Stimulated activated naive CD4-positive, alpha-beta T cell (primary cell): ENCODE results near the gene MYO1D.

Experiments
- DNase-seq, 6 experiments: peaks; one replicate each; lab custom pipeline; 2025; lab: John Stamatoyannopoulos, UW

Gene MYO1D

DNA sequence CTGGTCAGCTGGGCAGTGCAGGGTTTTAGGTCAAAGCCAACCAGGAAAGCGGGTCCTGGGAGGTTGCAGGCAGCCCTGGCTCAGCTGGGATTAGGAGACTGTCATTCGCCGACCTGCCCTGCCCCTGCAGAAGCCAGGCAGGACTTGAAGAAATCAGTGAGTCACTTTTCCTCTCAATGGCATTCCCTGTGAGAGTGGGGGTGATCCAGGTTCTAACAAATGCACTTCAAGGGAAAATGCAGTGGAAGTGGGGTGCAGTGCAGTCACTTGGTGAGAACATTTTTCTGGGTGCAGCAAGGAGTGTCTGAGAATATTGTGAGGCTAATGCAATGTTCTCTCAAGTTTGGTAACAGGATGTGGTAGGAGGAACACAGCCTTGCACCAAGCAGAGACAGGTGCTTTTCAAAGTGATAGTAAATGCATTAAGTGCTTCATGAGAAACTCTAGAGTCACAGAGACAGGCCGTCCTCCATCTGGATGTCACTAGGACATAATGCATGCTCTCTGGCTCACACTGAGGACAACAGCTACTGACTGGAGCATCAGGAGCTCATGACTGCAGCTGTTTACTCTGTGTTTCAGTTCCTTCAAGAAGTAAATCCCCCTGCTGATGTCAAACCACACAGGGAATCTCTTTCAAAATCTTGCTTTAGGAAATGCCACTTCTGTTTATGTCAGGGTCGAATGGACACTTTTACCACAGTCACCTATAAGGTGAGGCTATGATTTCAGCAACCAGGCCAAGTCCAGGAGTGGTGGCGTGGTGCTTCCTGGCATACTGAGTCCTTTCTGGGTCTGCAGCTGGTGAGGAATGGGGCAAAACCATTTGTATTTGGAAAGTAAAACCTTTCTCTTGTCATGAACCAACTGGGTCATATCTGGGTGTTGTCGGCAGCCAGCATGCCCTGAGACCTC lies 373.4 kb downstream of the MYO1D start:
- DNase-seq: peak in 5 of 6 experiments; percentile 10 to 81 (median 77)

DNA sequence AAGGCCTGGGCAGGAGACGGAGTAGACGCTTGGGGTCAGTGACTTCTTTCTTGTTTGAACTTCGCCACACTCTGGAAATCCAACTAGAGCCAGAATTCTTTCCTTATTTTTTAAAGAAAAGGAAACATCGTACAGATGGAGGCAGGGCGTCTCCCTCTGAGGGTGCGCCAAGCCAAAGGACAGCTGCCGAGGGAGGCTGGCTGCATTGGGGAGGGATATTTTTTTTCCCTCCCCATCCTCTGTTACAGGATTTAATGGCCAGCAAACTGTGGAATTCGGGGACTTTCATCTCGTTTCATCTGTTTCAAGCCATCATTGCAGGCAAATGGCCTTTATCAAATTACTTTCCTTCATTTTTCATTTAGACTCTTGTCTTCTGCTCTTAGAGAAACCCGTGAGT lies 374.2 kb downstream of the MYO1D start:
- DNase-seq: no peak

DNA sequence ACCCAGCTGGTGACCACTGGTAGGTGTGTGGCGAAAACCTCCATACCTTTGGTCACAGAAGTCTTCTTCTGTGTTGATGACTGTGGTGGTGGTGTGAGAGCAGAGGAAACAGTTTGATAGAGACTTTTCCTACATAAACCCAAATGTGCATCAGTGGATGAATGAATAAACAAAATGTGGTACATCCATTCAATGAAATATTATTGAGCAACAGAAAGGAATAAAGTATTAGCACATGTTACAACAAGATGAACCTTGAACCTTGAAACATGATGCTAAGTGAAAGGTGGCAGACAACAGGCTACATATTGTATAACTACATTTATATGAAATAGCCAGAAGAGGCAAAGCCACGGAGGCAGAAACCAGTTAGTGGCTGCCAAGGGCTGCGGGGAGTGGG lies 374.9 kb downstream of the MYO1D start:
- no peak for DNase-seq

DNA sequence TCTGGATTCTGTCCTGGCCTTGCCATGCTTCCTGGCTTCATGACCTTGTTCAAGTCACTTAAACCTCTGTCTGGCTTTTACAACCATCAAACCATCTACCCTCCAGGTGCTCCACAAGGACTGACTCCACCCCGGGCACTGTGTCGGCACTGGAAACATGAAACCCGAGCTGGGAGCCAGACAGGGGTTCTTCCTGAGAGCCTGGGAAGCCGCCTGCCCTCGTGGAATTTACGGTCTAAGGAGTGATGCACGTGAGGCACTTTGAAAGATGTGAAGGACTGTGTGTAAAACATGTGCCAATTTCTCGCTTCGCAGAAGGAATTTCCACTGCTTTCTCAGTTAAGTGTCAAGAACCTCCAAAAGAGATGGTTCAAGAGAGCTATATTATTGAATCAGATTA lies 378.5 kb downstream of the MYO1D start:
- DNase-seq: no peak

DNA sequence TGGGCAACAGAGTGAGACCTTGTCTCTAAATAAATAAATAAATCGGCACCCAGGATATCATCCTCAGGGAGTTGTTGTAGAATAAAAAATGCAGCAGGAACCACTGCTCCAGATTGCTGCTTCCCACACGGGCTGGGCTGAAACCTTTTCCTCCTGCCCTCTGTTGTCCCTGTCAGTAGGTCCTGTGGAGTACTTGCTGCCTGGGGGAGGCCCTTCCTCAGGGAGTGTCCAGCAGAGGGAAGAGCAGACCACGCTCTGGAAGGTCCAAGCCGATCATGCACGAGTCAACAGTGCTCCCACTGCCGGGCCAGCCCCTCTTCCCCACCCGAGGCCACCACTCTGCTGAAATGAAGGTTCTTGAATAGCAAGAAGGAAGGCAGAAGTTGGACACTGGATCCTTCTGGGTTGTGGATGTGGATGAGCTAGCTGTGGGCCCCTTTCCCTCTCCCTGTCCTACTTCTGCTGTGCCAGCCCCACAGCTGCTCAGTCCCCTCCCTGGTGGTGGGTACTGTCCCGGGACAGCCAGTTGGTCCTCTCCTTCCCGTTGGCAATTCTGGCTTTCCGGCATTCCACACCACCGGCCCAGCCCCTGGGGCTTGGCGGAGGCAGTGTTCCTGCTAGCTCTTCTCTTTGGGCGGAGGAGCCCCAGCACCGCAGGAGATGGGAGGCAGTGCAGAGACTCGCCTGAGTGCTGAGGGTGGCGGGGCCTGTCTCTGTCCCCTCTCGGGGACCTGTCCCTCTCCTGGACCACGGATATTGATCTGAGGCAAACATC lies 379.3 kb downstream of the MYO1D start:
- no peak for DNase-seq

DNA sequence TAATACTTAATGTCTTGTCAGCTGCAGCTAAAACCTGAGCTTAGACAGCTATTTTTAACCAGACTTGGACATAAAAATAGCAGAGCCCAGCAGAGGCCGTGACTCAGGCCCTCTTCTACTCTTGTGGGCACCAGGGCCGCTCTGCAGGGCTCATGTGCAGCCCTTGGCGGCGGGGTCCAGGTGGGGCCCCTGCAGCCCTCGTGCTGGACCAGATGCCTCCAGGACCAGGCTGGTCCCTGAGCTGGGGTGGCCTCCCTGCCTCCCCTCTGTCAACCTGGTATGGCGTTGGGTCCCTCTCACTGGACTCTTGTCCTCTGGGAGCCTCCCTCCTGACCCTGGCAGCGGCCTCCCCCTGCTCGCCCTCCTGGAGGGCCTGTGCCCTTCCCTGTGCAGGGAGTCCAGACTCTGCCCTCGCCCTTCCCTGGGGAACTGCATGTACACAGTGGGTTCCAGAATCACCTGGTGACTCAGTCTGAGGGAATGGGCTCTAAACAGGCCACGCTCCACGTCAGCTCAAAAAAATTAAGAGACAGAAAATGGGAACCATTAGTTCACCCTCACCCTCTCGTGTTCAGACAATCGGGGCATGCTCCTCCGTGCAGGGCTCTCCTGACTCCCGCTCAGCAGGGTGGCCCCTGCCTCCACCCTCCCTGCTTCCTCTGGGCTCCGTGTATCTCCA lies 380.4 kb downstream of the MYO1D start:
- no peak for DNase-seq

DNA sequence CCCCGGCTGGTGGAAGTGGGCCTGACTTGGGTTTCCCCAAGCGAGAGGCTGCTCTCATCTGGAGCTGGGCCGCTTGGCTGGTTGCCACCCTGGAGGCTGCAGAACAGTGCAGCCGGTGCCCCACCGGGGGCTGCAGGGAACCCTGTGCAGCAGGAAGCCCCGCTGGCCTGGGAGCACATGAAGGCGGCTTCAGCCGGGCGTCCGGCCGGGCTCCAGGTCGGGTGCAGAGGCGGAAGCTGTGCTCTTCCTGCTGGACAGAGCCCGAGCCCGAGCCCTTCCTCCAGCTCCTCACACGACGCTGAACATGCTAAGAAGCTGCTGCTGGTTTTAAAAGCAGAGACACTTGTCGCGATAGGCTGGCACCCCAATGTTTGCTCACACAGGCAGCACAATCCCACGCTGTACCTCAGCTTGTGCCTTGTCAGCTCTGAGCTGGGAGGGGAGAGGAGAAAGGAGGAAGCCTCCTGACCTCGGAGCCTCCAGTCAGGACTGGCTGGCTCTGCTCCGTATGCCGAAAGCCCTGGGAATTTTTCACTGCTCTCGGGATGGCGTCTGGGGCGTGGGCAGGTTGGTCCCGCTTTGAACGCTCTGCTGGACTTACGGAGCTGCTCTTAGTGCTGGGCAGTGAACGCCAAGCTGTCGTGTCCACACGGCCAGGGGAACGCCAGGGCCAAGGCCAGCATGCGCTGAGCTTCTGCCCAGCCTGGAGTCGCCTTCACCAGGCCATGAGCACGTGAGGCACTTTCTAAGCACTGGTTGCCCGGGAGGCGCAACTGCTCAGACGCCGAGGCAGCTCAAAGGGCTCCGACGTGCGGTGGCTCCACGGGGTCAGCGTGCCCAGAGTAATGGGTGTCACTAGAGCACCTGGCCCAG lies 381.3 kb downstream of the MYO1D start:
- DNase-seq: peak in 2 of 6 experiments; percentile 12 to 36

DNA sequence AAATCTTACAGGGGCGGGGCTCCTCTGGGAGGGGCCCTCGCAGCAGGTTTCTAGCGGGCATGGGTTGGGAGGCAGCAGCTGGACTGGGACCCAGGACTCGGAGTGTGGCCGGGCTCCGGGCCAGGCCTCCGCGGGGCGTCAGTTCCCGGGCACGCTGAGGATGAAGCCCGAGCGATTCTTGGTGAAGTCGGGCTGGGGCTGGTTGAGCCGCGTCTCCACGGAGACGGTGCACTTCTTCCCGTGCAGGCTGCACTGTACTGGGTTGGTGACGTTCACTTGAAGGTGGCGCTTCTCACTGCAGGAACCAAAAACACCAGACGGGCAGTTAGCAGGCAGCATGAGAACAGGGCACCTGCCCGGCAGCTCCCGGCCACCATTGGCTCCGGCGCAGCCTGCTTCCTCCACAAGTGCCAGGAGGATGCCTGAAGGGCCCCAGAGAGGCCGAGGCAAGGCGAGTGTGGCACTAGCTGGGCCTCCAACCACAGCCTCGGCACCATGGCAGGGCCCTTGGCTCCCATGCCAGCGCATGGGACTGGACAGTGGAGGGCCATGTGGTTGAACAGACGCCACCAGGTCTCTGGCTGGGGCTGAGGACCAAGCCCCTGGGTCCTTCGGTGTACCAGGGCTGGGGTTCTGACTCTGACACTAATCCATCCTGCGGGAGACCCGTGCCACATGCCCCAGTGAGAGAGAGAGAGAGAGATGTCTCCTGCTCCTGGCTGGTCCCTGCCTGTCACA lies 382.1 kb downstream of the MYO1D start:
- DNase-seq: no peak

DNA sequence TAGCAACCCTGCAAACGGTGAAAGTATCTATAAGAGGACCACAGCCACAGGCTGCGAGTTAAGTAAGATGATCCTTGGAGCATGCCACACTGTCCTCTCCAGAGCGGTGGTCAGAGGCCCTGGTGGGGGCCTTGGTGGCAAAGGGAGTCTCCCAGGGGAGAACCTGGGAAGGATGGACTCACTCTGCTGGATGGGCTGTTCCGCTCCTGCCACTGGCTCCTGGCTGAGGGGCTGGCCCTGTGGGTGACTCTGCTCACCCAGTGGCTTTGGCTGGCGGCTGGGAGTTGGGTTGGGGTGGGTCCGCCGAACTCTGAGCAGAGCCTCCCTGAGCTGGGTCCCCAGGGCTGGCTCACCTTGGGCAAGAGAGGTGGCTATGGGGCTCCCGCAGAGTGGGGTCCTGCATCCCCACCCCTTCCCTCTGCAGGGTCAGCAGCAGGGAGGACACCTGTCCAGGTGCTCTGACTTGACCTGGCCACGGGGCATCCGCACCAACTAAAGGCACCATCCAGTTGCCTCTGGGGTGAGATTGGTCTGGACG lies 382.9 kb downstream of the MYO1D start:
- DNase-seq: no peak

DNA sequence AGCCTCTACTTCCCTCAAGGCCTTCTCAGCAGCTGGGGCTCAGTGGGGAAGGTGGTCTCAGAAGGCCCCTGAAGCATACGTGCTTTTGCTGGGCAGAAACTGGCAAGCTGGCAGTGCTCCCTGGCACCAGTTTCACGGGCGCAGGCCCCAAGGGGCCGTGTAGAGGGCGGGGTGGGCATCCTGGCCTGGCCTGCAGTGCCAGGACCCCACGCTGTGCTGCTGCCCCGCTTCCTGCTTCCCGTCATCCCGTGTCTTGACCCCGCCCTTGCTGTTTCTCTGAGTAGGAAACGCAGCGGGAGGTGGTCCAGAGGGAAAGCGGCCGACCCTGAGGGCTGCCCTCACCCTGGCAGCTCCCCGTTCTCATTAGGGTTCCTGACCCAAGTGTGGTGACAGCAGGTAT lies 383.4 kb downstream of the MYO1D start:
- DNase-seq: no peak

DNA sequence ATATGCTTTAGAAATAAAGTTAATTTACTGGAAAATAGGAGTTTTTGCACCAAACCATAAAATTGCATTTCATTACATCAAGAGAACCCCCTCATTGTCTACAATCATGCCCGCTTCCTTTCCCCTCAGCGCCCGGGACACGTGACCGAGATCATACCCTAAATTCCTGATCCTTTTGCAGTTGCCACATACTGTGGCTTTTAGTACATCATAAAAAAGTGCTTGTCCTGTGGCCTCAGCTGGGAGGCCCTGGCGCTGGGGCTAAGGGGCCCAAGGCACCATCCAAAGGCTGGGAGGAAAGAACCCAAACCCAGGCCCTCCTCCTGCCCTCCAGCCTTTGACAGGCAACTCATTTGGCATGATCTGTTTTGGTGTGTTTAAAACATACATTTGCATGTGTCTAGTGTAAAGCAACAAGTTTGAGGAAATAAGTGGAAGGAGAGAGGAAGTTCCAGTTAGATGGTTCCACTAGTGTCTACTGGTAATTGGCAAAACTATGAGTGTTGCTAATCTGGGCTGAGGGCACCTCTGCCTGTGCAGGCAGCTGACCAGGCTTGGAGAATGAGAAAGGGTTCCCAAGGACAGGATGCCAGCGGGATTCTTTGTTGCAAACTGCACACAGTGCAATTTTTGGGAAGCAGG lies 384.2 kb downstream of the MYO1D start:
- DNase-seq: no peak

DNA sequence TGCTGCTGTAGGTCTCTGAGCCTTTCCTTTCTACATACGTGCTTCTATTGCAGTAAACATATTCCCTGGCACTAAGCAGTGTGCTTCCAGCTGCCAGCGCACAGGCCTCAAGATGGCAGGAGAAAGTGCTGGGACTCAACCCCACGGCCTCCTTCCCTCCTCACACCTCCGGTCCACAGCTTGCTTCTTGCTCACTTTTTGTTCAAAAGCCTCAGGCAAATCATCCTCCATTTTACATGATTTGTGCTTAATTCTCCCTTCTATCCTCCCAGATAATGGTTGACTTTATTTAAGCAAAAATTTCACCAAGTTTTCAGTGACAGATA lies 384.7 kb downstream of the MYO1D start:
- peak in 1 of 6 experiments; percentile 29 for DNase-seq

DNA sequence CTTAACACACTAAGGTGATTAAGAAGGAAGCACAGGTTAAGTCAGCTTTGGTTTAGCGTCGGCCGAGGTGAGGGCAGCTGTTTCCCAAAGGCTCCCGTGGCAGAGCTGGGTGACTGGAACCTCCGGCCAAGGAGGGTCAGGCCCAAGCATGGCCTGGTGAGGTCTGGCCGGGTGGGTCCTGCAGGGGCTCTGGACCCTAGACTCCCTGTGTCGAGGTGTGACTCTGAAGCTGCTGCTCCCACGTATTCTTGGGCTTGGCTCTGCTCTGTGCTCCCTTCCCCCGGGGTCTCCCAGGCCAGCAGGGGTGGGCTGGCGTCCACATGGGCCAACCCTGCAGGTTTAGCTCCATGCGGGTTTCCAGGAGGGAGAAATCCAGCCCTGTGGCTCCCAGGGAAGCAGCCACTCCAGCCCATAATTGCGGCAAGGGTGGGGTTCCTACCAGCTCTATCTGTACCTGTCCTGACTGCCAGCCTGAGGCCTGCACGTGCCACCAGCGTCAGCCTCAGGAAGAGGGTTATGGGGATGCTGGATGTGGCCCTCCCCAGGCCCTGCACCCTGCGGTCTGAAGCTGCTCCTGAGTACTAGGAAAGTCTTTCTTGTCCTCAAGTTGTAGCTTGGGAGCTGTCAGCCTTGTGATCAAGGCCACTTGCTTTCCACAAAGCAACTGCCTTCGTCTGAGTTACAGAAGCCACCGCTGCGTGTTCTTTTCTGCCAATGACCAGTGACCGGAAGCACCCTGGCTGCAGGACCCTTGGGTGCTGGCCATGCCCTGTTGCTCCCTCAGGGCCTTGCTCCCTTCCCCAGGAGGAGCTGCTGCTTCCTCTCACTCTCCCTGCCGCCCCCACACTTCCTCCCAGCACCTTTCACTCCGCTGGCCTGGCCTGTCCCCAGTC lies 385.3 kb downstream of the MYO1D start:
- no peak for DNase-seq

DNA sequence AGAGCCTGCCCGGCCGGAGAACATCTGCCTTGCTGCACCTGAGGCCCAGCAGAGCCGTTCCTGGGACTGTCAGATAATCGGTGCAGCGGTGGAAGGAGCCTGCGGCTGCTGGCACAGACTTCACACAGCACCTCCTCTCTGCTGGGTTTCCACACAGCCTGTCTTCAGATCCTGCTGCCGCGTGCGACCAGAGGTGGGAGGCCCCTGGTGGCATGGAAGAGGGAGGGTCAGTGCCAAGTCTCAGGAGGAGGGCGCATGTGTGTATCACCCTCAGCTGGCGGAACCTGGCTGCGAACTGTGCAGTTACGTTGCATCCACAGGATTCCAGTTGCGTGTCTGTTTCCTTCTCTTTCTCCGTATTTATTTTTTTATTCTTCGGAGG lies 386.8 kb downstream of the MYO1D start:
- DNase-seq: no peak

DNA sequence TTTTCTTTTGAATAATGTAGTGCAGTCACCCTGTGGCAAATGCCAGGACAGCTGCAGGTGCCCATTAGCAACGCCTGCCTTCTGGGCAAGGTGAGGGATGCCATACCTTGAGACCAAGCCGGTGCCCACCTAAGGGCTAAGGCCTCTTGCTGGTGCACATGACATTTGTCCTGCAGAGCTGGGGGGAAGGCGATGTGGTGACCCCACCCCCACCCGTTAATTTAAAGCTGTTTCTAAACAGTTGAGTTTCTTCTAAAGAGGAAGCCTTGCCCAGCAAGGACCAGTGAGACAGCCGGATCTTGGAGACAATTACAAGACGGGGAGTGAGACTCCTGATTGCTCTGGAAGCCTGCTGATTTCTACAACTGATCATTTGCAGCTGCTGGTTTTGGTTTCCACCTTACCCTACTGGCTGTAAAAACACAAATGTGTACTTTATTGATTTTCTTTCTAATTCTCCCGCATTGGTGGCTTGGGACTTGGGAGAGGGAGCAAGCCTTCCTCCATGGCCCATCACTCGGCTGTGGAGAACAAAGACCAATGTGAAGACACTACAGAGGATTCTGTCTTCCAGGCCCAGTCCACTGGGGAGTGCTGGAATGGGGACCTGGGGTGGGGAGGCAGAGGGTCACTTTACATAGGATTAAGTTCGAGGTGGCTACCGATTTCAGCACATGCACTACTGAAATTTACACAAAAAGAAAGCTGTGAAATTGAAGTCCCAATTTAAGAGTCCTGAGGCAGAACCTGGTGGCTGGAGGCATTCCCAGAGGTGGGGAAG lies 387.4 kb downstream of the MYO1D start:
- no peak for DNase-seq

DNA sequence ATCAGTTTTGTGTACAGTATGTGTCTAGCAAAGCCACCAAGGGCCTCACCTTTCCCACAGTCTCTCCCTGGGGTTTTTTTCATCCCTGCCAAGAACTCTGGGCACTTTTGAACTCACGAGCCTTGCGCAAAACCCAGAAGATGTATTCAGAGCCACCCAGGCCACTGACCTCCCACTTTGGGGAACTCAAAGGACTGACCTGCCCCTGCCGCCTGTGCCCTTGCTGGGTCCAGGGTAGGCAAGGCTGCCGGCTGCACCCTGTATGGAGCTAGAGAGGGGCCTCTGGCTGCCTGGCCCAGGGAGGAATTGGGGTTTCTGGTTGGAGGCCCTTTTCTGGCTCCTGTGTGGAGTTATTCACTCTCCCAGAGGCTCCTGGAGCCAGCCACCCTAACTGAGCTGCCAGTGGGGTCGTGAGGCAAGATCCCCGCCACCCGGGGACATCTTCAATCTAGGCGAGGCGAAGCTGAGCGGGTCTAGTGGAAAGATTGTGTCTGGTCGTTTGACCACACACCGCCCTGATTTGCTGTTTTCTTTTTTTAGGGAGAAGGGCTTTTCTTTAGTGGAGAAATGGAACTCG lies 388.2 kb downstream of the MYO1D start:
- no peak for DNase-seq

DNA sequence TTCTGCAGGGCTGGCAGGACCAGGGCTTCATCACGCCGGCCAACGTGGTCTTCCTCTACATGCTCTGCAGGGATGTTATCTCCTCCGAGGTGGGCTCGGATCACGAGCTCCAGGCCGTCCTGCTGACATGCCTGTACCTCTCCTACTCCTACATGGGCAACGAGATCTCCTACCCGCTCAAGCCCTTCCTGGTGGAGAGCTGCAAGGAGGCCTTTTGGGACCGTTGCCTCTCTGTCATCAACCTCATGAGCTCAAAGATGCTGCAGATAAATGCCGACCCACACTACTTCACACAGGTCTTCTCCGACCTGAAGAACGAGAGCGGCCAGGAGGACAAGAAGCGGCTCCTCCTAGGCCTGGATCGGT lies 388.8 kb downstream of the MYO1D start:
- DNase-seq: no peak
